SU-DHL-6 (cell line): ENCODE results near the gene ITPR2.

Experiments used
- CTCF ChIP-seq: fragments of 200-600 bp; sonication (generic); IDR thresholded peaks from one replicate; pipeline ENCODE4 v1.5.1; 2017; ENCODE audit warnings: antibody characterized with exemption, mild to moderate bottlenecking, low read length, moderate library complexity; ENCODE audit not compliant: insufficient read depth, poor library complexity, severe bottlenecking
- EZH2phosphoT487 ChIP-seq: fragments of 200-600 bp; sonication (generic), shearing (Covaris generic); conservative IDR thresholded peaks from 2 replicates; pipeline ENCODE4 v1.6.1; 2018; ENCODE audit warnings: mild to moderate bottlenecking, antibody characterized with exemption, low read length, moderate library complexity, mixed read lengths

GRCh38 chr12:26646571-26646970, 186.4 kb downstream of the ITPR2 start:
- no peak for TF ChIP-seq CTCF
- no peak for TF ChIP-seq EZH2phosphoT487
